Parathyroid adenoma (tissue), 2 donors: Measurements from ENCODE around the gene ZDHHC22.
A peak's percentile ranks its signal among the peaks of the same experiment; 100 is the strongest.

Experiments
- H2AFZ ChIP-seq: fragments of 300-600 bp; sonication (generic); one replicate; pipeline ENCODE4 v1.7.0; 2017; ENCODE audit warnings: antibody characterized with exemption, mild to moderate bottlenecking
- H3K27ac ChIP-seq: fragments of 300-600 bp; sonication (generic); one replicate; pipeline ENCODE4 v1.7.0; 2017
- H3K27me3 ChIP-seq: fragments of 300-600 bp; sonication (generic); one replicate; pipeline ENCODE4 v1.7.0; 2017; ENCODE audit warnings: low read length; ENCODE audit not compliant: control insufficient read depth, insufficient read depth
- H3K36me3 ChIP-seq: fragments of 300-600 bp; sonication (generic); one replicate; pipeline ENCODE4 v1.7.0; 2017; ENCODE audit warnings: low read length; ENCODE audit not compliant: control insufficient read depth, insufficient read depth
- H3K4me1 ChIP-seq: fragments of 300-600 bp; sonication (generic); one replicate; pipeline ENCODE4 v1.7.0; 2017; ENCODE audit warnings: control low read depth
- H3K4me2 ChIP-seq: fragments of 300-600 bp; sonication (generic); one replicate; pipeline ENCODE4 v1.7.0; 2017; ENCODE audit warnings: low read length
- H3K4me3 ChIP-seq: fragments of 300-600 bp; sonication (generic); one replicate; pipeline ENCODE4 v1.7.0; 2017; ENCODE audit warnings: low read depth, low read length
- H3K79me2 ChIP-seq: fragments of 300-600 bp; sonication (generic); one replicate; pipeline ENCODE4 v1.7.0; 2017; ENCODE audit warnings: control low read depth
- H3K9ac ChIP-seq: fragments of 300-600 bp; sonication (generic); one replicate; pipeline ENCODE4 v1.7.0; 2017; ENCODE audit warnings: mild to moderate bottlenecking
- H3K9me3 ChIP-seq: fragments of 300-600 bp; sonication (generic); one replicate; pipeline ENCODE4 v1.7.0; 2017; ENCODE audit warnings: low read length; ENCODE audit not compliant: control insufficient read depth
- TF ChIP-seq, protein P1 (sequence below): fragments of 300-600 bp; sonication (generic); IDR thresholded peaks from one replicate; pipeline ENCODE4 v1.7.0; 2017; ENCODE audit warnings: antibody characterized with exemption, mild to moderate bottlenecking
- donor health status: primary hyperparathyroidism.

ZDHHC22 gene

DNA sequence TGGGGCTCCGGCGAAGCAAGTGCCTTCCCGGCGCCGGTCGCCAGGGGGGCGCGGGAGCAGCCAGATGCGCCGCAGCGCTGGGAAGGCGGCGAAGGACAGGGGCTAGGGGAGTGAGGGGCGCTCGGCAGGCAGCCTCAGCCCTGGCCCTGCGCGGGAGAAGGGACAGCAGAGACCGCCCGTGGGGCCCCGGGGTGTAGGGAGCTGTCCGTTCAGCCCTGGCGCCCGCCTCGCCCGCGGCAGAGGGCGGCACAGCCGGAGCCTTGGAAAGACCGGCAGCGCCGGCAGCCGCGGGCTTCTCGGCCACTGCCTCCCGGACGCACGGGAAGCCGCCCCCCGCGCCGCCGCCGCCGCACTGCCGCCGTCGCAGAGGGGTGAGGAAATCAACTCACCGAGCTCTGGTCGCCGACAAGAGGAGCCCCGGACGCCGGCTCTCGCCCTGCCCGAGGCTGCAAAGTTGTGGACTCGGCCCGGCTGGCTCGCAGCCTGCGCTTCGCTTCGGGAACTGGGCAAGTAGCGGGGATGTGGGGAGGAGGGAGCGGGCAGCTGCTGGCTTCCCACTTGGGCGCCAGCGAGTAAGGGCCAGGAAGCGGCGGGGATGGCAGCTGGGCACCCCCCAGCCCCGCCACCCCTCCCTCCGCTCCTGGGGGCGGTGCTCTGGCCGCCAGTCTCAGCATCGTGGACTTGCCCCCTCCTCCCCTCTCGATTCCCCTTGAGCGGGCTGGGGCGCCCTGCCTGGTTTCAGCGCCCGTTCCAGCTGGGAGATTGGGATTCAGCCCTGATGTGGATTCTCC, at the start of gene ZDHHC22:
TSS of gene ZDHHC22 (minus strand) at position 578 of the 791 bp plus-strand sequence. CDS start 2,053 bp downstream, outside the sequence.
- Histone ChIP-seq H3K9ac (no peak within 1 kb of the TSS), H3K79me2 (no peaks in the 10 kb centered on the region), H3K27me3 (peaks cover 13% of the 10 kb centered on the region), H2AFZ (peak within 1 kb of the TSS; percentile 82), H3K4me2 (peak within 1 kb of the TSS; percentile 41), H3K9me3 (no peaks in the 10 kb centered on the region), H3K36me3 (no peaks in the 10 kb centered on the region), H3K4me1 (peaks cover 17% of the 10 kb centered on the region), H3K27ac (no peak within 1 kb of the TSS), H3K4me3 (no peak within 1 kb of the TSS)
- TF ChIP-seq, protein P1, sequence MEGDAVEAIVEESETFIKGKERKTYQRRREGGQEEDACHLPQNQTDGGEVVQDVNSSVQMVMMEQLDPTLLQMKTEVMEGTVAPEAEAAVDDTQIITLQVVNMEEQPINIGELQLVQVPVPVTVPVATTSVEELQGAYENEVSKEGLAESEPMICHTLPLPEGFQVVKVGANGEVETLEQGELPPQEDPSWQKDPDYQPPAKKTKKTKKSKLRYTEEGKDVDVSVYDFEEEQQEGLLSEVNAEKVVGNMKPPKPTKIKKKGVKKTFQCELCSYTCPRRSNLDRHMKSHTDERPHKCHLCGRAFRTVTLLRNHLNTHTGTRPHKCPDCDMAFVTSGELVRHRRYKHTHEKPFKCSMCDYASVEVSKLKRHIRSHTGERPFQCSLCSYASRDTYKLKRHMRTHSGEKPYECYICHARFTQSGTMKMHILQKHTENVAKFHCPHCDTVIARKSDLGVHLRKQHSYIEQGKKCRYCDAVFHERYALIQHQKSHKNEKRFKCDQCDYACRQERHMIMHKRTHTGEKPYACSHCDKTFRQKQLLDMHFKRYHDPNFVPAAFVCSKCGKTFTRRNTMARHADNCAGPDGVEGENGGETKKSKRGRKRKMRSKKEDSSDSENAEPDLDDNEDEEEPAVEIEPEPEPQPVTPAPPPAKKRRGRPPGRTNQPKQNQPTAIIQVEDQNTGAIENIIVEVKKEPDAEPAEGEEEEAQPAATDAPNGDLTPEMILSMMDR = peak; percentile 56

DNA sequence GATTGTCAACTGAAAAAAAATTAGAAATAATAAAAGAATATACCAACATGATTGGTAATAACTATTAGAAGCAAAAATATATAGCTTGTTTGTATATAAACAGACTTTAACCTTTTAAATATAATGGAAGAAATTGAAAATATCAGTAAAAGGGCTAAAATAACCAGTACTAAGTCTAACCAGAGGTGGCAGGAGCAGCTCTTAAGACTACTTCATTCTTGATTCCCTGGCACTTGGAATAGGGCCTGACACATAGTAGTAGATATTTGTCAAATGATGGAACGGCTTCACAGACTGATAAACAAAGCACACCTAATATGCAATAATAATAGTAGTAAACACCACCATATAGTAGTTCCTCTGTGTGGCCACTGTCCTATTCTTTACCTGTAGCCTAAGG, 49.4 kb upstream of the ZDHHC22 start:
- no peaks in the 10 kb centered on the region for H3K27me3 ChIP-seq
- no peak overlapping the region for H2AFZ ChIP-seq
- no peaks in the 10 kb centered on the region for H3K9me3 ChIP-seq

DNA sequence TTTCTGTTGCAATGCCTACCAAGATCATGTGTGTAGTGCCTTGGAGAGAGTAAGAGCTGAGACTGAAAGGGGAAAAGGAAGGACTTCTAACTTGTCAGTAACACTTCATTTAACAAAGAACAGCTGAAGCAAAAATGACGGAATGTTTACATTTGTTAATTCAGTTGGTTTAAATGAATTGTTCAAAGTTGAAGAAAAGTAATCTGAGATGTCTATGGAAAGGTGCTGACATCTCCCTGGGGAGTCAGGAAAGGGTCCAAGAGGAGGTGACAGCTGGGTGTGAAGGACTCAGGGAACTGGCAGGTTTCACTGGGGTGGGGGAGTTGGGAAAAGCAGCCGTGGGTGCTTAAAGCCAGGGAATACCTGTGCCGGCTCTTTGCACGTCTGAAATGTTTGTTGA, 47.9 kb upstream of the ZDHHC22 start:
- Histone ChIP-seq H2AFZ (no peak overlapping the region), H3K4me3 (no peak overlapping the region), H3K79me2 (peaks cover 4% of the 10 kb centered on the region), H3K9ac (no peak overlapping the region), H3K27me3 (no peaks in the 10 kb centered on the region), H3K27ac (no peak overlapping the region), H3K36me3 (no peaks in the 10 kb centered on the region), H3K4me1 (peaks cover 12% of the 10 kb centered on the region), H3K4me2 (no peak overlapping the region), H3K9me3 (no peaks in the 10 kb centered on the region)
- TF ChIP-seq, protein P1 = no peak

More for the DNA sequence above, 49.4 kb upstream of the ZDHHC22 start:
- no peaks in the 10 kb centered on the region for H3K36me3 ChIP-seq
- H3K9ac ChIP-seq = no peak overlapping the region
- no peak overlapping the region for H3K4me3 ChIP-seq
- H3K79me2 ChIP-seq = peaks cover 4% of the 10 kb centered on the region
- TF ChIP-seq, protein P1 = no peak
- peaks cover 12% of the 10 kb centered on the region for H3K4me1 ChIP-seq
- no peak overlapping the region for H3K4me2 ChIP-seq
- no peak overlapping the region for H3K27ac ChIP-seq

- Histone ChIP-seq H3K4me1 (peaks cover 17% of the 10 kb centered on the region), H3K79me2 (peaks cover 4% of the 10 kb centered on the region), H3K27me3 (no peaks in the 10 kb centered on the region), H3K36me3 (no peaks in the 10 kb centered on the region), H3K27ac (peak overlapping the region; percentile 66), H2AFZ (peak overlapping the region; percentile 52), H3K4me2 (no peak overlapping the region), H3K4me3 (no peak overlapping the region), H3K9me3 (no peaks in the 10 kb centered on the region), H3K9ac (no peak overlapping the region)
- TF ChIP-seq, protein P1 = no peak
These were observed 46.0 kb upstream of the ZDHHC22 start for GRCh38 chr14:77187649-77188012.
